AG09309 (cell line): ENCODE measurements around the gene ITGB1BP1.

Source experiments
- DNase-seq: peaks from one replicate; pipeline ENCODE4 v3.0.0-alpha.2; 2010; ENCODE audit warnings: low read depth
- H3K4me3 ChIP-seq: 2 replicates; pipeline ENCODE4 v1.5.1; 2011; ENCODE audit warnings: mild to moderate bottlenecking, low read depth, low read length, moderate library complexity; ENCODE audit not compliant: control insufficient read depth
- CTCF ChIP-seq: IDR thresholded peaks from 2 replicates; pipeline ENCODE4 v1.5.1; 2011; ENCODE audit warnings: mild to moderate bottlenecking, low read depth, low read length, inconsistent platforms; ENCODE audit not compliant: insufficient read depth, control insufficient read depth; ENCODE audit errors: missing control alignments

ITGB1BP1 gene

DNA sequence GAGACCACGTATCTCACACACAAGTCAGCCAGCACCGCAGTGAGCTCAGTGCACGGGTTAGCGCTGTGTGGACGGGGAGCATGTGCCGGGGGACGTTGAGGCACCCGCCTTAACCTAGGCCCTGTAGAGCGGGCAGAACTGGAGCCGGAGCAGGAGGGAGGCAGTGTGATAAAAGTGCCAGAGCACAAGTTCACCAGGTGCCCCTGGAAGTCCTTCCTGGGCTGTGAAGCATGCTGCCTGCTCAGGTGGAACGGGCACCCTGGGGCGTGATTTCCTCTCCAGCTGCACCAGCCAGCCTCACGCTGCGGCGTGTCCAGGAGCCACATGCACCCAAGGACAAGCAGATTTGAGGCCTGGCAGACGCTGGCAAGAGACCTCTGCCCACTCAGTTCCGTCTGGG, 50.3 kb downstream of the ITGB1BP1 start:
- DNase-seq, result no peak
- H3K4me3 ChIP-seq, result no peak overlapping the region
- no peak for TF ChIP-seq CTCF

DNA sequence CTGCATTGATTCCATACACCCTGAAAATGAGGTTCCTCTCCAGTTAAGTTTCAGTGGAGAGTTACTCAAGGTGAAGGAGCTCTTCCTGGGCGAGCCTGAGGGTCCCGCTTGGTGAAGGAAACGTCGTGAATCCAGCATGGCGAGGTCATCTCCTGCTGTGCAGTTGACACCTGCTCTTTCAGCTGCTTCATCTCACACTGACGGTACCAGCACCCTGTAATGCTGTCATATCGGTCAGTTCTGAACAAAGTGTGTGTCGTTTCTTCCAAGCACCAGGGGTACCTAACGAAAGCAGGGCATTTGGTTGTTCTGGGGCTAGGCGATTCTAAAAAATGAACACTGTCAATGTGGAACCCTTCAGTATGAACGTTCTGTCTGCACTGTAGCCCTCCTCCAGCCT, 52.6 kb downstream of the ITGB1BP1 start:
- no peak for DNase-seq
- no peak overlapping the region for H3K4me3 ChIP-seq
- no peak for TF ChIP-seq CTCF

GRCh38 chr2:9366026-9366425, 57.3 kb downstream of the ITGB1BP1 start:
- no peak for DNase-seq
- TF ChIP-seq CTCF, result no peak
- H3K4me3 ChIP-seq, result no peak overlapping the region

GRCh38 chr2:9365498-9366019, 57.8 kb downstream of the ITGB1BP1 start:
- no peak for TF ChIP-seq CTCF
- H3K4me3 ChIP-seq, result no peak overlapping the region
- DNase-seq, result no peak

GRCh38 chr2:9364791-9365497, 58.4 kb downstream of the ITGB1BP1 start:
- no peak for TF ChIP-seq CTCF
- no peak overlapping the region for H3K4me3 ChIP-seq
- DNase-seq, result no peak

GRCh38 chr2:9364373-9364772, 59.0 kb downstream of the ITGB1BP1 start:
- no peak for TF ChIP-seq CTCF
- no peak overlapping the region for H3K4me3 ChIP-seq
- no peak for DNase-seq

DNA sequence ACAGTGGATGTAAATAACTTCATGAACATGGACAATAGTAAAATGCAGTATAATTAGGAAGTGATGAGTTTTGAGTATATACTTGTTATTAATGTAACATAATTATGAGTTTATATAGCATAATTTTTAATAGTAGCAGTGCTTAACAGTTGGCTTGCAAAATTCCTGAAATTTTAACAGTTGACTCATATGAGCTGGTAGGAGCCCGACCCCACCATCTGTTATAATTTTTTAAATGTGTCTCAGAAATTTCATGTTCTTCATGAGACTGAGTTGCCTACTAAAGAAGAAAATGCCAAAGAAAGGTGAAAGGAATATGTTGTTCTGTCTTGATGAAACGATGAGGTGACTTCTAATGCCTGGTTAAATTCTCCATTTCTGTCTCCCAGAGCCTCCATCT, 62.6 kb downstream of the ITGB1BP1 start:
- TF ChIP-seq CTCF, result no peak
- H3K4me3 ChIP-seq, result no peak overlapping the region
- DNase-seq, result no peak
